B cell (primary cell): ENCODE measurements around the gene SCN1A. TPM values are rescaled to one million over a fixed set of nuclear protein-coding genes. Genes with fewer than 3 reads are reported as not detected.

Experiments used
- ATAC-seq: fragments of 200-7000 bp; cut with Tn5 transposase; one replicate; pipeline ENCODE4 v1.10.0; 2021; ENCODE audit warnings: low read depth, mild to moderate bottlenecking, moderate number of reproducible peaks, moderate library complexity
- CTCF ChIA-PET: fragments of 350-600 bp; sonication (Branson Sonifier 250); formaldehyde crosslinking; loops from one replicate; lab custom pipeline; 2021; ENCODE audit warnings: antibody characterized with exemption, inconsistent platforms; lab: Charles Lee
- POLR2A ChIA-PET: fragments of 350-600 bp; sonication (Branson Sonifier 250); formaldehyde crosslinking; loops from one replicate; lab custom pipeline; 2021; ENCODE audit warnings: antibody characterized with exemption; lab: Charles Lee
- DNase-seq: peaks from one replicate; pipeline ENCODE4 v3.0.0; 2013
- H2AFZ ChIP-seq: 2 replicates; pipeline ENCODE4 v1.6.1; 2012; ENCODE audit warnings: mild to moderate bottlenecking, low read depth, low read length; ENCODE audit not compliant: insufficient read depth, poor library complexity, severe bottlenecking
- H3K27ac ChIP-seq, 2 donors: 1 replicate in 1 of 2; 2 replicates in 1 of 2; pipeline ENCODE4 v1.5.1; 2012 to 2013; ENCODE audit warnings: low read length in 2 of 2, mild to moderate bottlenecking in 2 of 2, moderate library complexity in 1 of 2
- H3K27me3 ChIP-seq, 4 experiments: fragments of 200-600 bp in 1 of 4; sonication (generic) in 1 of 4; replicated peaks in 1 of 4; 1 replicate in 2 of 4; 2 replicates in 2 of 4; pipeline versions ENCODE4 v1.6.1 to v1.7.0; 2013 to 2016; ENCODE audit warnings: low read length in 3 of 4, mild to moderate bottlenecking in 2 of 4, mixed read lengths in 1 of 4, moderate library complexity in 1 of 4; ENCODE audit not compliant: insufficient read depth in 4 of 4, control insufficient read depth in 3 of 4; ENCODE audit errors: control extremely low read depth in 1 of 4
- H3K36me3 ChIP-seq, 2 experiments: replicated peaks in 1 of 2; 1 replicate in 1 of 2; 2 replicates in 1 of 2; pipeline versions ENCODE4 v1.6.1 to v1.7.1; 2013; ENCODE audit warnings: low read length in 1 of 2; ENCODE audit not compliant: insufficient read depth in 2 of 2, control insufficient read depth in 1 of 2; ENCODE audit errors: control extremely low read depth in 1 of 2, extremely low read depth in 1 of 2
- H3K4me1 ChIP-seq, 2 donors: fragments of 200-600 bp in 1 of 2; sonication (generic) in 1 of 2; 1 replicate in 1 of 2; 2 replicates in 1 of 2; pipeline versions ENCODE4 v1.5.1 to v1.6.1; 2013 to 2017; ENCODE audit warnings: low read length in 2 of 2; ENCODE audit not compliant: control insufficient read depth in 2 of 2, insufficient read depth in 2 of 2
- H3K4me2 ChIP-seq: replicated peaks from 2 replicates; pipeline ENCODE3; 2012; ENCODE audit warnings: mild to moderate bottlenecking, low read depth, low read length; ENCODE audit not compliant: poor library complexity, severe bottlenecking
- H3K4me3 ChIP-seq, 5 experiments: fragments of 200-600 bp in 1 of 5; sonication (generic) in 1 of 5; 1 replicate in 3 of 5; 2 replicates in 2 of 5; pipeline versions ENCODE4 v1.5.1 to v1.7.0; 2011 to 2016; ENCODE audit warnings: low read length in 4 of 5, mild to moderate bottlenecking in 4 of 5, low read depth in 2 of 5, control low read depth in 1 of 5, moderate library complexity in 1 of 5; ENCODE audit not compliant: insufficient read depth in 1 of 5; ENCODE audit errors: control extremely low read depth in 1 of 5, extremely low read depth in 1 of 5
- H3K79me2 ChIP-seq: fragments of 200-600 bp; sonication (generic); one replicate; pipeline ENCODE4 v1.6.0; 2016; ENCODE audit warnings: low read length; ENCODE audit not compliant: control insufficient read depth, insufficient read depth
- H3K9ac ChIP-seq: fragments of 200-600 bp; sonication (generic); 2 replicates; pipeline ENCODE4 v1.6.1; 2017; ENCODE audit warnings: mild to moderate bottlenecking, low read length, moderate library complexity
- H3K9me3 ChIP-seq, 3 donors: one replicate each; pipeline versions ENCODE4 v1.6.1 to v1.7.1; 2013; ENCODE audit warnings: low read length in 2 of 3; ENCODE audit not compliant: control insufficient read depth in 2 of 3, insufficient read depth in 1 of 3; ENCODE audit errors: control extremely low read depth in 1 of 3
- H4K20me1 ChIP-seq: 2 replicates; pipeline ENCODE4 v1.6.0; 2012; ENCODE audit warnings: mild to moderate bottlenecking, low read length; ENCODE audit not compliant: insufficient read depth, control insufficient read depth, poor library complexity, severe bottlenecking
- H3K27ac Mint-ChIP-seq: one replicate; pipeline ENCODE4 v1.8.0; 2021; ENCODE audit warnings: mixed read lengths
- H3K27me3 Mint-ChIP-seq: one replicate; pipeline ENCODE4 v1.8.0; 2021; ENCODE audit warnings: mixed read lengths
- H3K4me1 Mint-ChIP-seq: one replicate; pipeline ENCODE4 v1.8.0; 2021; ENCODE audit warnings: mixed read lengths
- H3K4me3 Mint-ChIP-seq: one replicate; pipeline ENCODE4 v1.8.0; 2021; ENCODE audit warnings: mixed read lengths
- H3K9me3 Mint-ChIP-seq: one replicate; pipeline ENCODE4 v1.8.0; 2022; ENCODE audit warnings: mixed read lengths; ENCODE audit not compliant: insufficient read depth
- CTCF ChIP-seq: fragments of 200-600 bp; IDR thresholded peaks from one replicate; pipeline ENCODE4 v1.8.0; 2022; ENCODE audit warnings: antibody characterized with exemption, mild to moderate bottlenecking
- EZH2 ChIP-seq: IDR thresholded peaks from 2 replicates; pipeline ENCODE4 v1.6.1; 2012; ENCODE audit warnings: borderline replicate concordance, low read depth, mild to moderate bottlenecking, moderate library complexity, low read length; ENCODE audit not compliant: insufficient read depth, poor library complexity, severe bottlenecking
- WGBS: methylation state at CpG from one replicate; pipeline ENCODE4 v1.1.5; 2013; ENCODE audit warnings: missing lambda C conversion rate; ENCODE audit not compliant: insufficient coverage; 5-methylcytosine and 5-hydroxymethylcytosine counted together
- intact Hi-C: fragments of 100-400 bp; cut with micrococcal nuclease; formaldehyde crosslinking; loops from one replicate; pipeline ENCODE4 v1.10.0; 2022
- polyA plus RNA-seq: library from polyadenylated mRNA; depleted of rRNA; stranded (reverse); fragments of >200 nt; gene quantifications from 2 replicates; pipeline ENCODE4 v1.2.3, GENCODE V29; 2012
- small RNA-seq: library from RNA; depleted of rRNA; stranded (forward); fragments of <200 nt; gene quantifications from one replicate; pipeline ENCODE3, GENCODE V24; 2012; ENCODE audit warnings: low replicate concordance, low read depth; ENCODE audit not compliant: insufficient read length
- total RNA-seq, 2 donors: library from RNA; stranded (reverse); fragments of 120-200 nt in 1 of 2; gene quantifications; 1 replicate in 1 of 2; 2 replicates in 1 of 2; pipeline versions ENCODE4 v1.2.3 to v1.2.4, GENCODE V29; 2013 to 2022

Gene SCN1A
- total and polyA plus RNA-seq, 2 donors (not counting 1 experiment from before 2014, with no cell fraction given) = not detected

GRCh38 chr2:165941827-165942226 is 186.0 kb downstream of the SCN1A start:
- Histone ChIP-seq H3K9ac (no peak overlapping the region), H3K79me2 (no peaks in the 10 kb centered on the region), H4K20me1 (no peaks in the 10 kb centered on the region), H3K4me3 (no peak overlapping the region), H3K4me1 (no peaks in the 10 kb centered on the region), H3K4me2 (no peak overlapping the region), H3K9me3 (no peaks in the 10 kb centered on the region), H3K27ac (no peak overlapping the region), H3K36me3 (peaks cover 3 to 47% of the 10 kb centered on the region in 2 experiments), H2AFZ (no peak overlapping the region), H3K27me3 (no peaks in the 10 kb centered on the region)
- Mint-ChIP-seq H3K4me3 (no peak overlapping the region), H3K27me3 (no peaks in the 10 kb centered on the region), H3K9me3 (no peaks in the 10 kb centered on the region), H3K4me1 (no peaks in the 10 kb centered on the region), H3K27ac (no peak overlapping the region)
- intact Hi-C loops = no loop called here
- ChIA-PET CTCF (no interaction called here), POLR2A (no interaction called here)
- no CpG with 5 or more reads among the region's 1 CpG for WGBS
- no peak for DNase-seq
- ATAC-seq = no peak
- TF ChIP-seq CTCF (no peak), EZH2 (no peak)

DNA sequence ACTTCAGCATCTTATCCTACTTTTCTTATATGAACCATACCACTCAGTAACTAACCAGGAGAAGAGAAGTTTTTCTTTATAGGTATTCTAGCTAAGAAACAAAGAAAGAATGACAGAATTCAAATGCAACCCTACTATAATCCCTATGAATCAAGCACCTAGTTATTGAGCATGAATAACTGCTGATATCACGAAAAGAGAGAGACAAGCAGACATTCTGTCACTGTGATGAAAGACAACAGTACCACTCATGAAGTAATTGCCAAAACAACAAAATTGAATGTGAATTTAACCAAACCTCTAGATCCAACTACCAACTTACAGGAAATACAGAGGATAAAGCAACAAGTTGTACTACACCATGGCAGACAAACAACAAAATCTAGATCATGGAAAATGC is 189.6 kb downstream of the SCN1A start:
- Histone ChIP-seq H2AFZ (no peak overlapping the region), H4K20me1 (no peaks in the 10 kb centered on the region), H3K4me2 (no peak overlapping the region), H3K9ac (no peak overlapping the region), H3K4me1 (no peaks in the 10 kb centered on the region), H3K79me2 (no peaks in the 10 kb centered on the region), H3K27ac (no peak overlapping the region), H3K36me3 (peaks cover 7 to 34% of the 10 kb centered on the region in 2 experiments), H3K9me3 (no peaks in the 10 kb centered on the region), H3K4me3 (no peak overlapping the region), H3K27me3 (no peaks in the 10 kb centered on the region)
- ChIA-PET CTCF (interaction anchor here (0.7 to 1.1 kb wide), 2 partner anchors 10 to 1955 kb away, joined by 3 to 4 read pairs; no protein-coding TSS in a partner anchor), POLR2A (no interaction called here)
- H3K9me3 Mint-ChIP-seq = no peaks in the 10 kb centered on the region
- ATAC-seq = no peak
- no peaks in the 10 kb centered on the region for H3K27me3 Mint-ChIP-seq
- no peaks in the 10 kb centered on the region for H3K4me1 Mint-ChIP-seq
- intact Hi-C loops = no loop called here
- 100% methylated on average over 1 of the region's 1 CpG for WGBS
- no peak overlapping the region for H3K4me3 Mint-ChIP-seq
- TF ChIP-seq EZH2 (no peak), CTCF (no peak)
- H3K27ac Mint-ChIP-seq = no peak overlapping the region
- no peak for DNase-seq

Small RNAs within 50 kb of the gene (small RNA-seq; reads per million reads assigned to genes)
- gene RF00019 = not detected

Other genes starting within 250 kb of the SCN1A start
- 41.5 and 50.7 TPM in 2 replicates for gene TTC21B, start 174.2 kb downstream of the SCN1A start, total RNA-seq
- gene TTC21B, start 174.2 kb downstream of the SCN1A start, polyA plus RNA-seq = 11.3 and 11.5 TPM in 2 replicates
- gene SCN9A, start 247.9 kb upstream of the SCN1A start, total RNA-seq = not detected in 2 replicates
- gene SCN9A, start 247.9 kb upstream of the SCN1A start, polyA plus RNA-seq = 0.04 TPM in 1 of 2 replicates, not detected in the other